ENCODE data around the gene SLAMF1.
"Not testable (repeated sequence)": the region's sequence is repeated elsewhere in the genome, so short reads cannot be mapped to it uniquely, and the experiment has no call there.

Gene SLAMF1

GRCh38 chr1:160605792-160606479 is 40.9 kb downstream of the SLAMF1 start:
- no peak for DNase-seq (ENCODE audit: low read depth, low spot score)

- no peak for DNase-seq (ENCODE audit: low read depth, low spot score)
Measured at GRCh38 chr1:160605205-160605604, 41.6 kb downstream of the SLAMF1 start.

- DNase-seq (ENCODE audit: low read depth, low spot score), result no peak
Measured at GRCh38 chr1:160597705-160598104, 49.1 kb downstream of the SLAMF1 start.

GRCh38 chr1:160597051-160597450 is 49.8 kb downstream of the SLAMF1 start:
- no peak for DNase-seq (ENCODE audit: low read depth, low spot score)

GRCh38 chr1:160590488-160590887 is 56.4 kb downstream of the SLAMF1 start:
- no peak for DNase-seq (ENCODE audit: low read depth, low spot score)

GRCh38 chr1:160588468-160588867 is 58.4 kb downstream of the SLAMF1 start:
- no peak for DNase-seq (ENCODE audit: low read depth, low spot score)

- no peak for DNase-seq (ENCODE audit: low read depth, low spot score)
Measured at GRCh38 chr1:160584784-160585183, 62.1 kb downstream of the SLAMF1 start.

GRCh38 chr1:160582976-160583375 is 63.9 kb downstream of the SLAMF1 start:
- DNase-seq (ENCODE audit: low read depth, low spot score), result not testable (repeated sequence)

- DNase-seq (ENCODE audit: low read depth, low spot score), result no peak
Measured at GRCh38 chr1:160581961-160582360, 64.9 kb downstream of the SLAMF1 start.

- DNase-seq (ENCODE audit: low read depth, low spot score), result no peak
Measured at GRCh38 chr1:160580221-160580812, 66.5 kb downstream of the SLAMF1 start.

- DNase-seq (ENCODE audit: low read depth, low spot score), result no peak
Measured at GRCh38 chr1:160579216-160579701, 67.6 kb downstream of the SLAMF1 start, which contains the start of gene CD84. TSS of gene CD84 (minus strand) at chr1:160579496. CDS start at chr1:160579437, 59 bp downstream.

GRCh38 chr1:160578525-160579191 is 68.2 kb downstream of the SLAMF1 start:
- DNase-seq (ENCODE audit: low read depth, low spot score), result no peak

- DNase-seq (ENCODE audit: low read depth, low spot score), result no peak
Measured at GRCh38 chr1:160578175-160578524, 68.7 kb downstream of the SLAMF1 start.

GRCh38 chr1:160577671-160578070 is 69.2 kb downstream of the SLAMF1 start:
- DNase-seq (ENCODE audit: low read depth, low spot score), result no peak

GRCh38 chr1:160576884-160577283 is 70.0 kb downstream of the SLAMF1 start:
- no peak for DNase-seq (ENCODE audit: low read depth, low spot score)

GRCh38 chr1:160576390-160576789 is 70.5 kb downstream of the SLAMF1 start:
- no peak for DNase-seq (ENCODE audit: low read depth, low spot score)

- DNase-seq (ENCODE audit: low read depth, low spot score), result no peak
Measured at GRCh38 chr1:160575112-160575664, 71.7 kb downstream of the SLAMF1 start.

GRCh38 chr1:160570840-160571239 is 76.0 kb downstream of the SLAMF1 start:
- DNase-seq (ENCODE audit: low read depth, low spot score), result no peak

- DNase-seq (ENCODE audit: low read depth, low spot score), result no peak
Measured at GRCh38 chr1:160569806-160570205, 77.0 kb downstream of the SLAMF1 start.

- DNase-seq (ENCODE audit: low read depth, low spot score), result no peak
Measured at GRCh38 chr1:160567858-160568682, 78.8 kb downstream of the SLAMF1 start.

GRCh38 chr1:160567341-160567740 is 79.5 kb downstream of the SLAMF1 start:
- no peak for DNase-seq (ENCODE audit: low read depth, low spot score)

- no peak for DNase-seq (ENCODE audit: low read depth, low spot score)
Measured at GRCh38 chr1:160565564-160565963, 81.3 kb downstream of the SLAMF1 start.
